GM19035 (cell line): ENCODE results near the gene AP3D1.

Experiments
- ATAC-seq: cut with Tn5 transposase; IDR thresholded peaks from one replicate; pipeline ENCODE4 v1.9.1; 2021; ENCODE audit not compliant: unreplicated experiment

Gene AP3D1

DNA sequence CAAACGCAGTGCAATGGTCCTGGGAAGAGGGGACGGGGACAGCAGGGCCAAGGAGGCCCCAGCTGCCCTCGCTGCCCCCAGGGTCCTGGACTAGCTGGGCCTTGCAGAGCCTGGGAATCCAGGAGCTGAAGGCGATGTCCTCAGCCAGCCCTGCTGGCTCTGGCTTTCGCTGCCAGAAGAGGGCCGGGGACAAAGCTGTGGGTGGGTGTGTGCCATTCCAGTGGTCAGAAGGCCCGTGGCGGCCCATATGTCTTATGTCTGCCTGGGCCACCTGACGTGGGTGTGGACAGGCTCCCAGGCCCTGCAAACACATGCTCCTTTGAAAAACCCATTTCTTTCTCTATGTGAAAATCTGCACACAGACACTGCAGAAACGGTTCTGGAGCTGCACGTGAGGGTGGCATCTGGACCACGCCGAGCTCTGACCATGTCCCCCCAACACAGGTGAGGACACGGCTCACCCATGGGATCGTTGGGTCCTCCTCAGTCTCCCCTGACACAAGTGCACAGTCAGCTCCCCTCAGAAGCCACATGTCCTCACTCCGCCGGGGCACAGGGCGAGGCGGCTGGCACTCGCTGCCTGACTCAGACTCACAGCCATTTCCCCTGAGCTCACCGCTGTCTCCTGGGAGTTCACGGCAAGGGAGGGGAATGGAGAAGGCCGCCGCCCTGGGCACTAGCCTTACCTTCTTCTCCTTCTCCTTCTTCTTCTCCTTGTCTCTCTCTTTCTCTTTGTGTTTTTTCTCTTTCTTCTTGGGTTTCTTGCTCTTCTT lies 37.7 kb downstream of the AP3D1 start:
- ATAC-seq = no peak

GRCh38 chr19:2112516-2113320 lies 38.6 kb downstream of the AP3D1 start:
- no peak for ATAC-seq

GRCh38 chr19:2111886-2112285 lies 39.5 kb downstream of the AP3D1 start:
- ATAC-seq = no peak

- ATAC-seq = no peak
Measured at GRCh38 chr19:2111425-2111824, 39.9 kb downstream of the AP3D1 start.

- no peak for ATAC-seq
Measured at GRCh38 chr19:2110822-2111221, 40.5 kb downstream of the AP3D1 start.

GRCh38 chr19:2109046-2109864 lies 42.1 kb downstream of the AP3D1 start:
- ATAC-seq = no peak

- no peak for ATAC-seq
Measured at GRCh38 chr19:2108251-2109016, 42.9 kb downstream of the AP3D1 start.

DNA sequence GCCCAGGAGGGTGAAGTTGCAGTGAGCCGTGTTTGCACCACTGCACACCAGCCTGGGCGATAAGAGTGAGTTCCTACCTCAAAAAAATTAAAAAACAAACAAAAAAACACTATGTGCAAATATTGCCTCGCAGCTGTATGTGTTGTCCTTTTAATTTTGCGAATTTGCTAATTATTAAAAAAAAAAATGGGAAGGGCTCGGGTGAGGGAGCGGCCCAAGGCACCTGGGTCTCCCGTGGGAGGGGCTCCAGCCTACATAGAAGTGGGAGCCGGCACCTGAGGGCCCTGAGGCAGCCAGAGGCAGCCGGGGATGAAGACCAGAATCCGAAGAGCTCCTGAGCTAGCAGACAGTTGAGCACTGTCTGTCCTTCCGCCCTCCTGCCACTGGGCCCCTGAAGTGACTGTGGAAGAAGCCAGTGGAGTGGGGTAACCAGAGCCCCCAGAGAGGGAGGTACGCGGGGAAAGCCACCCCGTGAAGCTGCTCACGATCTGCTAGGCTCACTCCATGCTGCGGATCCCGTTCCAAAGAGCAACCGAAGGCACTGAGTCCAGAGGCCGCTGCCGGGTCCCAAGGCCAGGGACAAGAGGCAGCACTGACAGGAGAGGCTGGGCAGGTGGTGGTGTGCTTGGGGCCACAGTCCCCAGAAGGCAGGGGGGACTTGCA lies 48.2 kb downstream of the AP3D1 start:
- no peak for ATAC-seq

DNA sequence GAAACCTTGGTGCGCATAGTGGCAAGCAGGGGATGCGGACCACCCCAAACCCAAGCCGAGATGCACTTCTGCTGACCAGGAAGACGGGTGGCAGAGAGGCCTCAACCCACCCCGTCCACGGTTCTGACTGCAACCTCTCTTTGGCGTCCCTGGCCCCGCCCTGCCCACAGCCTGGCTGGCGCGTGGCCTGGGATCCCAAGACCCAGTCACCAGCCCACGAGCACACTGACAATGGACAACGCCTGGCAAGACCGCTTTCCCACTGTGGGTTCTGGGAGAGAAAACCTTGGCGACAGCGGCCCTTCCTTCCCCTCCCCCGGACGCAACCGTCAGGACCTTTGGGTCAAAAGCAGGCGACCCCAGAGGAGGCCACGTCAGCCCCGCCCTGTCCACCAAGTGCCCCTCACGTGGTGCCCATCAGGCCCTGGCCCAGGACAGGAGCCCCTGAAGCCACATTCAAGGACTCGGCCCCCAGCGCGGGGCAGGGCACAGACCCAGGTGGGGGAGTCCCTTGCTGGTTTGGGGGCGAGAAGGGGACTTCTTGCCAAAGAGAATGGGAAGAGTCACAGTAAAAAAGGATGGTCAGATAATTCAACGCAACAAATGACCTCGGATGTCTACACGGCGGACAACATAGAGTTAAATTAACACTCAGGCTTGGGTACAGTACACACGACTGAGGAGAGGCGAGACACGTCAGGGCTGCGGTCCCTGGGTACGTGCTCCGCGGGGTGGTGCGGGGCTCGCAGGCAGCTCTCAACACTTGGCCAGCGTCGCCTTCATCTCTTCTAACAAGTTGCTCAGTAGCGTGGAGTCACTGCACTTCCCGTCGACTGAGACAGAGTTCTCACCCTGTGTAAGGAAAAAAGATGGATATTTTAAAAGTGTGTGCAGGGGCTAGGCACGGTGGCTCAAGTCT lies 49.7 kb downstream of the AP3D1 start:
- ATAC-seq = no peak

DNA sequence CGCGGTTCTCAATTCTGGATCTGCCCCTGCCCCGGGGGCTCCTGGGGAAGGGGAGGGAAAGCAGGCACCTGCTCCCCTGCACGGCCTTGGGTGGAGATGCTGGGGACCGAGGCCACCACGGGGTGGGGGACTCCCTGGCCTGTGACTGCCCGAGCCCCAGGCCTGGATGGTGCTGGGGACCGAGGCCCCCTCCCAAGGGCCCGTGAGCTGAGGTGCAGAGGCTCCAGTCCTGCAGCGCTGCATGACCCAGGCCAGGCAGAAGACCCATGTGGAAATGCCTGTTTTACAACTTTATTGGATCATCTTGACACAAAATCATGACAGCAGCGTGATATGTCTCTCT lies 50.7 kb downstream of the AP3D1 start:
- no peak for ATAC-seq

DNA sequence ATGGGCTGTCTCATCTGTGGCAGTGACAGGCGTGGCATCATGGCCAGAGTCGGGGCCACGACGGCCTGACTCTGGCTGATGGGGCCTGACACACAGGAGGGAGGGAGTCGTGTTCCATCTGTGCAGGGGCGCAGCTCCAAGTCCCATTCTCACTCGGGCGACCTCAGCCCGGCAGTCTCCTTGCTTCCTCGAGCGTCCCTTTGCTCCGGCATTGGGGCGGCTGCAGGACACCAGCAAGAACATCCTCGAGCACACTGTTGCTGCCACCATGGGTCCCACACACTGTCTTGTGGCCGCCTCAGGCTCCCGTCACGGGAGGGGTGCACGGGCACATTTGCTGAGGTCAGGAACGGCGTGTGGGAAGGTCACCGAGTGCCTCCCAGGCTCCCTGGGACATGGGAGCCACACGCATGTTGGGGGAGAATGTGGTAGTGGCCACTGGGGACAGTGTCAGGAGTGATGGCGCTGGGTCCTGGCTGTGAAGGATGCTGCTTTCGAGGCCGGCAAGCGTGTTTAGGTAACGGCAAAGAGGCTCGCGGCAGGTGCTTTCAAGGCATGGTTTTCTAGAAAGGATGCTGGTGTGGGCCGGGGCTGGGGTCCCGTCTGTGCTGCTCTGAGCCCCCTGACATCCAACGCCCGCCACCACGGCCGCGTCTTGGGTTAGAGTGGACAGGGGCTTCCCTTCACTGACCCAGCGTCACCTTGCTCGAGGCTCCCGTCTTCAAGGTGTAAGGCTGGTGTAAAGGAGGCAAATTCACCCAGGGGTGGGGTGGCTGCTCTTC lies 51.2 kb downstream of the AP3D1 start:
- ATAC-seq = no peak

DNA sequence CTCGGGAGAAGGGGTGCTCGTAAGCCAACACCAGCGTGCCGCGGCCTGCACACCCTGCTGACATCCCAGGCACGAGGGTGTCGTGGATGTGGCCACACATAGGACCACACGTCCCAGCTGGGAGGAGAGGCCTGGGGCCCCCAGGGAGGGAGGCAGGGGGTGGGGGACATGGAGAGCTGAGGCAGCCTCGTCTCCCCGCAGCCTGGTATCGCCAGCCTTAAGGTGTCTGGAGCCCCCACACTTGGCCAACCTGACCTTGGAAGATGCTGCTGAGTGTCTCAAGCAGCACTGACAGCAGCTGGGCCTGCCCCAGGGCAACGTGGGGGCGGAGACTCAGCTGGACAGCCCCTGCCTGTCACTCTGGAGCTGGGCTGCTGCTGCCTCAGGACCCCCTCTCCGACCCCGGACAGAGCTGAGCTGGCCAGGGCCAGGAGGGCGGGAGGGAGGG lies 52.3 kb downstream of the AP3D1 start:
- ATAC-seq = no peak

- no peak for ATAC-seq
Measured at GRCh38 chr19:2097886-2098327, 53.5 kb downstream of the AP3D1 start.

GRCh38 chr19:2097203-2097885 lies 54.0 kb downstream of the AP3D1 start:
- ATAC-seq = peak; percentile 0

DNA sequence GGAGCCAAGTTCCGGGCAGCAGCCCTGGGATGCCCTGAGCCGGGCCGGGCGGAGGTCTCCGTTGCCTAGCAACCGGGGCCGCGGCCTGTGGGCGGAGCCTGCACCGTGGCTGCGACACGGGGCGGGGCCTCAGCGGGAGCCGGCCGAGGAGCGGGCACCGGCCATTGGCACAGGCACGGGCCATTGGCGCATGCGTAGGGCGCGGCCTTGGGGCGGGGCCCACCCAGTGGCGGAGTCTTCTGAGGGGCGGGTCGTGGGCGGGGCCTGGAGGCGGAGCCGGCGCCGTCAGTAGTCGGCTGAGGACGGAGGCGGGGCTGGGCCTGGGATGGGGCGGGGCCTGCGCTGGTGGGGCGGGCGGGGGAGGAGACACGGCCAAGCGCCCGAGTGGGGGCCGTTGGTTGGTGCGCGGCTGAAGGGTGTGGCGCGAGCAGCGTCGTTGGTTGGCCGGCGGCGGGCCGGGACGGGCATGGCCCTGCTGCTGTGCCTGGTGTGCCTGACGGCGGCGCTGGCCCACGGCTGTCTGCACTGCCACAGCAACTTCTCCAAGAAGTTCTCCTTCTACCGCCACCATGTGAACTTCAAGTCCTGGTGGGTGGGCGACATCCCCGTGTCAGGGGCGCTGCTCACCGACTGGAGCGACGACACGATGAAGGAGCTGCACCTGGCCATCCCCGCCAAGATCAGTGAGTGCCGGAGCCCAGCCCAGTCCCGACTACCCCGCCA lies 54.7 kb downstream of the AP3D1 start, which contains the start of gene IZUMO4:
IZUMO4 (plus strand) TSS at position 436 of the 723 bp plus-strand sequence; CDS start at position 467, 31 bp downstream.
- ATAC-seq = peak; percentile 69

- ATAC-seq = peak; percentile 33
Measured at GRCh38 chr19:2096034-2096479, 55.3 kb downstream of the AP3D1 start, which contains the start of gene MOB3A. MOB3A (minus strand) TSS chr19:2096326; CDS start chr19:2078560, 17,766 bp downstream.
